Activated T-cell treated with anti-CD3 and anti-CD28 coated beads, Interleukin-2, amount 50 U/mL, for 72 hours (primary cell): ENCODE results near the gene SASH1. TPM values are rescaled to one million over a fixed set of nuclear protein-coding genes. Genes with fewer than 3 reads are reported as not detected.

Experiments
- ATAC-seq, 2 donors: fragments of 150-1000 bp; cut with Tn5 transposase; replicated peaks in 1 of 2; 2 replicates each; pipeline ENCODE4 v1.10.0; 2021; ENCODE audit warnings: moderate library complexity in 2 of 2, mild to moderate bottlenecking in 1 of 2
- DNase-seq, 2 donors: peaks; one replicate each; pipeline ENCODE4 v3.0.0; 2021 to 2022; ENCODE audit warnings: mixed read lengths in 1 of 2
- H3K27ac Mint-ChIP-seq: one replicate; pipeline ENCODE4 v1.8.0; 2022; ENCODE audit warnings: mild to moderate bottlenecking, moderate library complexity, mixed read lengths
- H3K27me3 Mint-ChIP-seq: one replicate; pipeline ENCODE4 v1.8.0; 2022; ENCODE audit warnings: low read depth, mixed read lengths
- H3K36me3 Mint-ChIP-seq, 2 donors: one replicate each; pipeline ENCODE4 v1.8.0; 2022; ENCODE audit warnings: mixed read lengths in 2 of 2, mild to moderate bottlenecking in 1 of 2; ENCODE audit not compliant: insufficient read depth in 2 of 2
- H3K4me1 Mint-ChIP-seq: one replicate; pipeline ENCODE4 v1.8.0; 2022; ENCODE audit warnings: low read depth, mixed read lengths
- H3K4me3 Mint-ChIP-seq, 2 donors: one replicate each; pipeline ENCODE4 v1.8.0; 2022; ENCODE audit warnings: mild to moderate bottlenecking in 2 of 2, mixed read lengths in 2 of 2, moderate library complexity in 2 of 2
- H3K9me3 Mint-ChIP-seq, 2 donors: one replicate each; pipeline ENCODE4 v1.8.0; 2022; ENCODE audit warnings: mixed read lengths in 2 of 2
- total RNA-seq, 2 donors: library from RNA; stranded (reverse); gene quantifications; one replicate each; pipeline ENCODE4 v1.2.3, GENCODE V29; 2022

The SASH1 gene
- total RNA-seq, 2 donors from 2014 or later: 0.91 to 3.5 TPM

DNA sequence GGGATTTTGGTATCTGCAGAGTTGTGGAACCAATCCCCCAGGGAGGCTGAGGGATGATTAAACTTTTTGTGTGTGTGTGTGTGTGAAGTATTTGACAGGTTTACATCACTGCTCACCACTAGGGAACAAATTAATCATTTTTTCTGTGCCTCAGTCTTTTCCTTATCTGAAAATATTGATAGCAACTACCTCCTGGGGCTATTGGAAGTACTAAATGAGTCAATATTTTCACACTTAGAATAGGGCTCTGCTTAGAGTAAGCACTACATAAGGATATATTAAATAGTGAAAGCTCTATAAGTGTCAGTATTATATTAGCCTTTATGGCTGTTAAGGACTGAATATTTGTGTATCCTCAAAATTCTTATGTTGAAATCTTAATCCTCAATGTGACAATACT is 249.0 kb downstream of the SASH1 start:
- DNase-seq (no peak), ATAC-seq (peak in 1 of 2 donors; percentile 44)
- no peak overlapping the region for H3K4me3 Mint-ChIP-seq
- H3K27me3 Mint-ChIP-seq: peaks cover 25% of the 10 kb centered on the region
- no peak overlapping the region for H3K27ac Mint-ChIP-seq
- peaks cover 4 to 8% of the 10 kb centered on the region in 2 donors for H3K9me3 Mint-ChIP-seq
- H3K4me1 Mint-ChIP-seq: no peaks in the 10 kb centered on the region
- H3K36me3 Mint-ChIP-seq: peaks cover 1 to 8% of the 10 kb centered on the region in 2 donors

- Mint-ChIP-seq H3K9me3 (peaks cover 0 to 3% of the 10 kb centered on the region in 2 donors), H3K27me3 (peaks cover 22% of the 10 kb centered on the region), H3K4me3 (no peak overlapping the region), H3K27ac (no peak overlapping the region), H3K4me1 (no peaks in the 10 kb centered on the region), H3K36me3 (no peaks in the 10 kb centered on the region)
- DNase-seq (no peak), ATAC-seq (no peak)
These were observed 250.6 kb downstream of the SASH1 start for GRCh38 chr6:148593130-148593812.

- no peak for DNase-seq
- H3K27ac Mint-ChIP-seq: no peak overlapping the region
These were observed 251.2 kb downstream of the SASH1 start for GRCh38 chr6:148593813-148594170.

DNA sequence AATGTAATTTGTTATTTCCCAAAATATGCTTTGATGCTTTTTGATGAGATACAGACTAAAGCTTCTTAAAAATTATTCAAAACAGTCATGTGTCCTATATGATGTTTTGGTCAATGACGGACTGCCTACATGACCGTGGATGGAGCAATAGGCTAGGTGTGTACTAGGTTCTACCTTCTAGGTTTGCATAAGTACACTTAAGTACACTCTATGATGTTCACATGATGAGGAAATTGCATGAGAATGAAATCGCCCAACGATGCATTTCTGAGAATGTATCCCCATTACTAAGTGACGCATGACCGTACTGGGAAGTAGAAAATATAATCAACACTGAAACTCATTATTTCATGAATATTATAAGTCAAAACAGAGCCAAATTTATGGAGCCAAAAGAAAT is 252.9 kb downstream of the SASH1 start:
- no peaks in the 10 kb centered on the region for H3K4me1 Mint-ChIP-seq
- no peak overlapping the region for H3K27ac Mint-ChIP-seq
- H3K9me3 Mint-ChIP-seq: no peaks in the 10 kb centered on the region
- no peak overlapping the region for H3K4me3 Mint-ChIP-seq
- H3K27me3 Mint-ChIP-seq: peaks cover 20% of the 10 kb centered on the region
- no peak for DNase-seq
- H3K36me3 Mint-ChIP-seq: no peaks in the 10 kb centered on the region
- ATAC-seq: no peak

More at GRCh38 chr6:148593813-148594170, 251.2 kb downstream of the SASH1 start:
- no peak overlapping the region for H3K4me3 Mint-ChIP-seq
- H3K27me3 Mint-ChIP-seq: peaks cover 25% of the 10 kb centered on the region
- H3K9me3 Mint-ChIP-seq: peaks cover 0 to 1% of the 10 kb centered on the region in 2 donors
- H3K36me3 Mint-ChIP-seq: no peaks in the 10 kb centered on the region
- ATAC-seq: no peak
- H3K4me1 Mint-ChIP-seq: no peaks in the 10 kb centered on the region

DNA sequence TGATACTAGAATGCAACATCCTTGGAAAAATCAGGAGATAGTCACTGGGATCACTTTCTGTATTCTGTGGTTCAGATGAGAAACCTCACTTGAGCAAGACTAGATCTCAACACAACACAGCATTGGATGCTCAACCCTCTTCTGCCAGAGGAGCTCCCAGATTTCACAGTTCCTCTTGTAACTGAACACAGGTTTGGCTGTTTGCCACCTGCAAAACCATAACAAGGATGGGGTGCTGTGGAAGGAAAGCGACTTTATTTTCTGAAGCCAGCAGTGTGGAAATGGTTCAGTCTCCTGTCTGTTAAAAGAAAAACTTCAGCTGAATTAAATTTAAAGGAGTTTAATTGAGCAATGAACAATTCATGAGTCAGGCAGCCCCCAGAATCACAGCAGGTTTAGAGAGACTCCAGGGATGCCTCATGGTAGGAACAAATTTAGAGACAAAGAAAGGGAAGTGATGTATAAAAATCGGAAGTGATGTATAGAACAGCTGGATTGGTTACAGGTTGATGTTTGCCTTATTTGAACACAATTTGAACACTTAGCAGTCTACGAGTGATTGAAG is 254.3 kb downstream of the SASH1 start:
- peaks cover 1% of the 10 kb centered on the region for H3K4me1 Mint-ChIP-seq
- H3K27ac Mint-ChIP-seq: no peak overlapping the region
- H3K9me3 Mint-ChIP-seq: peaks cover under 1 to 1% of the 10 kb centered on the region in 2 donors
- ATAC-seq (no peak), DNase-seq (no peak)
- H3K4me3 Mint-ChIP-seq: no peak overlapping the region
- peaks cover 20% of the 10 kb centered on the region for H3K27me3 Mint-ChIP-seq
- peaks cover 0 to 1% of the 10 kb centered on the region in 2 donors for H3K36me3 Mint-ChIP-seq

- ATAC-seq: no peak
- Mint-ChIP-seq H3K27me3 (peaks cover 20% of the 10 kb centered on the region), H3K27ac (no peak overlapping the region), H3K4me1 (peaks cover 5% of the 10 kb centered on the region), H3K9me3 (peaks cover 3 to 4% of the 10 kb centered on the region in 2 donors), H3K36me3 (peaks cover 0 to 3% of the 10 kb centered on the region in 2 donors), H3K4me3 (no peak overlapping the region)
- no peak for DNase-seq
These were observed 256.1 kb downstream of the SASH1 start for GRCh38 chr6:148598724-148599123.

- H3K36me3 Mint-ChIP-seq: peaks cover 0 to 3% of the 10 kb centered on the region in 2 donors
These were observed 257.4 kb downstream of the SASH1 start for GRCh38 chr6:148599967-148600426.

More at GRCh38 chr6:148599967-148600426, 257.4 kb downstream of the SASH1 start:
- ATAC-seq (no peak), DNase-seq (no peak)
- no peak overlapping the region for H3K27ac Mint-ChIP-seq
- peaks cover 5% of the 10 kb centered on the region for H3K4me1 Mint-ChIP-seq
- H3K4me3 Mint-ChIP-seq: no peak overlapping the region
- peaks cover 3 to 4% of the 10 kb centered on the region in 2 donors for H3K9me3 Mint-ChIP-seq
- H3K27me3 Mint-ChIP-seq: peaks cover 17% of the 10 kb centered on the region
